Liver (tissue), 9 donors: ENCODE results near the gene USP6NL. TPM values are rescaled to one million over a fixed set of nuclear protein-coding genes. Genes with fewer than 3 reads are reported as not detected.

Experiments used
- DNase-seq: peaks from one replicate; pipeline ENCODE4 v3.0.0-alpha.2; 2017; ENCODE audit warnings: low spot score
- H3K27ac ChIP-seq, 2 donors: one replicate each; pipeline ENCODE4 v1.7.0; 2013; ENCODE audit warnings: inconsistent platforms in 2 of 2, low read length in 2 of 2, control low read depth in 1 of 2, low read depth in 1 of 2, mild to moderate bottlenecking in 1 of 2
- H3K27me3 ChIP-seq, 4 donors: one replicate each; pipeline versions ENCODE4 v1.6.1 to v1.7.0; 2013; ENCODE audit warnings: low read length in 3 of 4, inconsistent platforms in 1 of 4, mild to moderate bottlenecking in 1 of 4, moderate library complexity in 1 of 4; ENCODE audit not compliant: control insufficient read depth in 4 of 4, insufficient read depth in 4 of 4
- H3K36me3 ChIP-seq, 4 donors: one replicate each; pipeline versions ENCODE4 v1.6.1 to v1.7.0; 2013; ENCODE audit warnings: low read length in 3 of 4, mild to moderate bottlenecking in 3 of 4, low read depth in 1 of 4, moderate library complexity in 1 of 4; ENCODE audit not compliant: control insufficient read depth in 4 of 4, insufficient read depth in 3 of 4
- H3K4me1 ChIP-seq, 4 donors: one replicate each; pipeline versions ENCODE4 v1.6.1 to v1.7.0; 2013; ENCODE audit warnings: low read length in 3 of 4, mild to moderate bottlenecking in 3 of 4, moderate library complexity in 1 of 4; ENCODE audit not compliant: control insufficient read depth in 4 of 4, insufficient read depth in 4 of 4
- H3K4me3 ChIP-seq, 3 donors: one replicate each; pipeline versions ENCODE4 v1.6.1 to v1.7.0; 2013; ENCODE audit warnings: low read length in 3 of 3, control low read depth in 1 of 3, low read depth in 1 of 3, mild to moderate bottlenecking in 1 of 3
- H3K9ac ChIP-seq, 2 donors: one replicate each; pipeline ENCODE4 v1.7.0; 2013; ENCODE audit warnings: low read length in 2 of 2, mild to moderate bottlenecking in 2 of 2, moderate library complexity in 2 of 2, control low read depth in 1 of 2, low read depth in 1 of 2
- H3K9me3 ChIP-seq, 4 donors: one replicate each; pipeline versions ENCODE4 v1.6.1 to v1.7.0; 2013; ENCODE audit warnings: low read length in 3 of 4; ENCODE audit not compliant: control insufficient read depth in 4 of 4
- ATF3 ChIP-seq: IDR thresholded peaks from 2 replicates; pipeline ENCODE4 v1.6.1; 2016; ENCODE audit warnings: antibody characterized with exemption
- FOXA1 ChIP-seq: IDR thresholded peaks from 2 replicates; pipeline ENCODE4 v1.6.1; 2016; ENCODE audit warnings: antibody characterized with exemption
- FOXA2 ChIP-seq: IDR thresholded peaks from 2 replicates; pipeline ENCODE4 v1.6.1; 2016; ENCODE audit warnings: antibody characterized with exemption
- GABPA ChIP-seq, 2 donors: IDR thresholded peaks in 1 of 2; conservative IDR thresholded peaks in 1 of 2; 2 replicates each; pipeline ENCODE4 v1.6.1; 2016; ENCODE audit warnings: antibody characterized with exemption in 2 of 2, mild to moderate bottlenecking in 1 of 2, moderate library complexity in 1 of 2
- HNF4A ChIP-seq, 2 donors: conservative IDR thresholded peaks; 2 replicates each; pipeline ENCODE4 v1.6.1; 2016; ENCODE audit warnings: antibody characterized with exemption in 2 of 2, mild to moderate bottlenecking in 2 of 2
- HNF4G ChIP-seq: IDR thresholded peaks from 2 replicates; pipeline ENCODE4 v1.6.1; 2016; ENCODE audit warnings: antibody characterized with exemption
- JUND ChIP-seq, 2 donors: IDR thresholded peaks; 2 replicates each; pipeline ENCODE4 v1.6.1; 2016; ENCODE audit warnings: antibody characterized with exemption in 2 of 2
- MAX ChIP-seq: IDR thresholded peaks from 2 replicates; pipeline ENCODE4 v1.6.1; 2016; ENCODE audit warnings: antibody characterized with exemption
- NR2F2 ChIP-seq: IDR thresholded peaks from 2 replicates; pipeline ENCODE4 v1.6.1; 2016; ENCODE audit warnings: antibody characterized with exemption
- RAD21 ChIP-seq, 2 donors: IDR thresholded peaks; 2 replicates each; pipeline ENCODE4 v1.6.1; 2016; ENCODE audit warnings: antibody characterized with exemption in 2 of 2, mild to moderate bottlenecking in 2 of 2
- REST ChIP-seq: IDR thresholded peaks from 2 replicates; pipeline ENCODE4 v1.6.1; 2016; ENCODE audit warnings: antibody characterized with exemption, mild to moderate bottlenecking
- RXRA ChIP-seq, 2 donors: IDR thresholded peaks; 2 replicates each; pipeline ENCODE4 v1.6.1; 2017 to 2018; ENCODE audit warnings: antibody characterized with exemption in 2 of 2, mild to moderate bottlenecking in 1 of 2
- SP1 ChIP-seq: IDR thresholded peaks from 2 replicates; pipeline ENCODE4 v1.6.1; 2018; ENCODE audit warnings: antibody characterized with exemption, mild to moderate bottlenecking
- TAF1 ChIP-seq: conservative IDR thresholded peaks from 2 replicates; pipeline ENCODE4 v1.6.1; 2016; ENCODE audit warnings: antibody characterized with exemption, mild to moderate bottlenecking
- YY1 ChIP-seq: IDR thresholded peaks from 2 replicates; pipeline ENCODE4 v1.6.1; 2016; ENCODE audit warnings: antibody characterized with exemption, mild to moderate bottlenecking
- ZBTB33 ChIP-seq: IDR thresholded peaks from 2 replicates; pipeline ENCODE4 v1.6.1; 2016; ENCODE audit warnings: antibody characterized with exemption
- WGBS: extraction: QIAGEN DNeasy Blood & Tissue Kit; methylation state at CpG from one replicate; pipeline ENCODE4 v1.1.7; 2013; 5-methylcytosine and 5-hydroxymethylcytosine counted together
- polyA plus RNA-seq, 2 donors: library from polyadenylated mRNA; stranded (reverse) in 1 of 2; unstranded in 1 of 2; fragments of 200-250 nt in 1 of 2; fragments of >200 nt in 1 of 2; fragmentation: Nextera tagmentation in 1 of 2; extraction: Ambion mirVana in 1 of 2; gene quantifications; one replicate each; pipeline versions ENCODE4 v1.2.1 to v1.2.3, GENCODE V29; 2013 to 2015
- total RNA-seq, 2 donors: library from RNA; depleted of rRNA; stranded (reverse); fragments of >200 nt; gene quantifications; one replicate each; pipeline ENCODE4 v1.2.3, GENCODE V29; 2014
- donor health status: healthy.
- donor health status: healthy.
- donor health status: healthy.
- donor health status: healthy.
- donor health status: healthy.

Gene USP6NL
- total and polyA plus RNA-seq, 4 donors: 3.8 to 15.0 (median 10.2) TPM

- Histone ChIP-seq H3K27me3 (no peaks in the 10 kb centered on the region), H3K4me3 (no peak overlapping the region), H3K9ac (no peak overlapping the region), H3K27ac (no peak overlapping the region), H3K36me3 (no peaks in the 10 kb centered on the region), H3K4me1 (no peaks in the 10 kb centered on the region), H3K9me3 (no peaks in the 10 kb centered on the region)
- TF ChIP-seq JUND (IDR thresholded peaks at IDR 0.05) (no peak), RXRA (IDR thresholded peaks at IDR 0.05) (no peak), ZBTB33 (no peak), ATF3 (no peak), MAX (no peak), FOXA2 (no peak), HNF4A (conservative IDR thresholded peaks at IDR 0.05) (no peak), GABPA (IDR thresholded peaks at IDR 0.05 in 1 of 2, conservative IDR thresholded peaks at IDR 0.05 in 1 of 2) (no peak), FOXA1 (no peak), HNF4G (no peak), REST (no peak), TAF1 (no peak), YY1 (no peak), NR2F2 (no peak), RAD21 (IDR thresholded peaks at IDR 0.05) (no peak)
- WGBS: 95% methylated on average over 23 of the region's 23 CpGs
- peak; percentile 27 for DNase-seq
These were observed 167.8 kb downstream of the USP6NL start for GRCh38 chr10:11443468-11444154.

- peak; percentile 9 for DNase-seq
- no peak for TF ChIP-seq SP1
- no peak for TF ChIP-seq NR2F2
- Histone ChIP-seq H3K9ac (no peak overlapping the region), H3K36me3 (no peaks in the 10 kb centered on the region), H3K4me3 (no peak overlapping the region), H3K9me3 (no peaks in the 10 kb centered on the region), H3K27me3 (peaks cover 0 to 4% (median 0%) of the 10 kb centered on the region in 4 donors), H3K27ac (no peak overlapping the region), H3K4me1 (no peaks in the 10 kb centered on the region)
- WGBS: 93% methylated on average over 16 of the region's 16 CpGs
These were observed 169.3 kb downstream of the USP6NL start for GRCh38 chr10:11442001-11442773.
